ENCODE measurements around the gene TRIM36.
A peak's percentile ranks its signal among the peaks of the same experiment; 100 is the strongest.

The TRIM36 gene, protein sequence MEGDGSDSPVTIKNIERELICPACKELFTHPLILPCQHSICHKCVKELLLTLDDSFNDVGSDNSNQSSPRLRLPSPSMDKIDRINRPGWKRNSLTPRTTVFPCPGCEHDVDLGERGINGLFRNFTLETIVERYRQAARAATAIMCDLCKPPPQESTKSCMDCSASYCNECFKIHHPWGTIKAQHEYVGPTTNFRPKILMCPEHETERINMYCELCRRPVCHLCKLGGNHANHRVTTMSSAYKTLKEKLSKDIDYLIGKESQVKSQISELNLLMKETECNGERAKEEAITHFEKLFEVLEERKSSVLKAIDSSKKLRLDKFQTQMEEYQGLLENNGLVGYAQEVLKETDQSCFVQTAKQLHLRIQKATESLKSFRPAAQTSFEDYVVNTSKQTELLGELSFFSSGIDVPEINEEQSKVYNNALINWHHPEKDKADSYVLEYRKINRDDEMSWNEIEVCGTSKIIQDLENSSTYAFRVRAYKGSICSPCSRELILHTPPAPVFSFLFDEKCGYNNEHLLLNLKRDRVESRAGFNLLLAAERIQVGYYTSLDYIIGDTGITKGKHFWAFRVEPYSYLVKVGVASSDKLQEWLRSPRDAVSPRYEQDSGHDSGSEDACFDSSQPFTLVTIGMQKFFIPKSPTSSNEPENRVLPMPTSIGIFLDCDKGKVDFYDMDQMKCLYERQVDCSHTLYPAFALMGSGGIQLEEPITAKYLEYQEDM

DNA sequence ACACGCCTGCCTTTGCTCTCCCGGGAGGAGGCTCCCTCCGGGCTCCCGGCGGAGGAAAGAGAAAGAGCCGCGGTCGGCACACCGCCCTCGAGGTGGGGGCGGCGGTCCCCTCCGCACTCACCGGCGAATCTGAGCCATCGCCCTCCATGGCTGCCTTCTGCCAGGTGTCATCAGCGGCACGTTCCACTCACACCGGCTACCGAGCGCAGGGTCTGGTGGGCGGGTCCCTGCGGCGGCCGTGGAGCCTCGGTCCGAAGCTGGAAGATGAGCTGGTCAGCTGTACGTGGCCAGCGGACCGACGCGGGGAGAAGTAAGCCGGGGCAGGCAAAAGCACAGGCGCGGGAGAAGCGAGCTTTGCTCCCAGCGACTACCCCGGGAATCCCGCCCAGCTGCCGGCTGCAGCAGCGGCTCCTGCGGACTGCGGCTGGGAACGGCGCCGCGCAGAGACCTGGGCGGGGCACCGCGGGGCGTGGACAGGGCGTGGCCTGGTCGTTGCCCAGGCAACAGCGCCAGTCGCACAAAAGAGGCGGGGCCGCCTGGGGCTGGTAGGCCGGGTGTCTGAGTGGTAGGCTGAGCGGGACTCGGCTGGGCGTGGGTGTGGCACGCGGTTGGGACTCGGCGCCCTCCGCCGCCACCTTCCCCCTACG is at the start of gene TRIM36:
TSS of gene TRIM36 (minus strand) at position 422 of the 647 bp plus-strand sequence. CDS start at position 148, 274 bp downstream.
- peak; percentile 95 for DNase-seq

DNA sequence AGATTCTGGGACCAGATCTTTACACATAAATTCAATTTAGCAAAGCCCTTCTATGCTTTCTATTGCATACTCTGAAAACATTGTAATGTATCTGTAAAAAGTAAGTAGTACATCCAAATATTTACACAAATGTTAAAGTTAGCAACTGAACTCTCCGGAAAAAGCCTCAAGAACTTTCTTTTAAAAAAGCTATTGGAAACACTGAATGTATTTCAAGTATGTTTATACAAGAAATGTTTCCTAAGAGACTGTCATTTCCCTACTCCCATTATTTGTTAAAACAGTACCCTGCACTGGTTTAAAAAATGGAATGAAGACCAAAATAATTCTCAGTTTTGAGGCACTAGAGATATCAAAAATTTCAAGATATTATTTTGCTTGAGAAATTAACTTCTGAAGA is 44.8 kb upstream of the TRIM36 start:
- no peak for DNase-seq

DNA sequence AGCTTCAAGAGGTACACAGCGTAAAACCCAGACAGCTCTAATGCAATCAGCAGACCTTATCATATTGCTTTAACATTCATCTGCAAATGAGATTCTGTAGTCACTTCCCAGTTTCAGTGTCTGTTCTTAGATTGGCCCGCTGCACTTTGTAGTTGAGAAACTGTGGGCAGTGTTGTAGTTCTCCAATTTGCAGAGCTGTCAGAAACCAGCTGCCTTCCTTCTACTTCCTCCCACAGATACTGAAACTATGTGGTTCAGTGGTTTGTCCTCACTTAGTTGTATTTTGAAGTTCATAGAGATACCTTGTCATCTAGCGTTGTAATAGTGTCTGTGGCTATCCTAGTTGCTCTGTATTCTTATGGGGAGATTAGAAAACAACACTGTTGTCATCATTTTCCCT is 39.6 kb upstream of the TRIM36 start:
- DNase-seq, result no peak

DNA sequence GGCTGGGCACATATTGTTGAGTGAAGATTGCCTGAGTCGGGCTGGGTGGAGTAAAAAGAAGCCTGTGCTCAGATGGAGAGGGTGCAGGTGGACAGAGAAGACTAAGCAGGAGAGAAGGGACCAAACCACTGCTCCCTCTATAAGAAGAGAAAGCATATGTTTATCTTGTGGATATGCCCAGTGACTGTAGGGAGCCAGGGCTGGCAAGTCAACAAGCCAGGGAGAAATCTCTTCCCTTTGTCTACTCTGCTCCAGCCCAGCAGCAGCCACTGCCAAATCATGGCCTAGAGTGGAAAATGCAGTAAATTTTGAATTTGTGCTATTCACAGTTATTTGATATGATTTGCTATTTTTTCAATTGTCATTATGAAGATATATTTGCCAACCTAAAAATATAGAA is 33.2 kb upstream of the TRIM36 start:
- no peak for DNase-seq

DNA sequence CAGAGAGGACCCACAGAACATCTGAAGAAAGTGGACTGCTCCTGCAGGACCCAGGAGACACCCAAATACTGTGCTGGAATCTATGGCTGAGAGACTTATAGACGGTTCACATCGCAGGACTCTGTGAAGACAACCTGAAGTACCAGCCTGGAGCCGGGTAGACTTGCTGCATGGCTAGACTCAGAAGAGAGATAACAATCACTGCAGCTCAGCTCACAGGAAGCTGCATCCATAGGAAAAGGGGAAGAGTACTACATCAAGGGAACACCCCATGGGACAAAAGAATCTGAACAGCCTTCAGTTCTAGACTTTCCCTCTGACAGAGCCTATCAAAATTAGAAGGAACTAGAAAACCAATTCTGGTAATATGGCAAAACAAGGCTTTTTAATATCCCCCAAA is 26.5 kb upstream of the TRIM36 start:
- no peak for DNase-seq

DNA sequence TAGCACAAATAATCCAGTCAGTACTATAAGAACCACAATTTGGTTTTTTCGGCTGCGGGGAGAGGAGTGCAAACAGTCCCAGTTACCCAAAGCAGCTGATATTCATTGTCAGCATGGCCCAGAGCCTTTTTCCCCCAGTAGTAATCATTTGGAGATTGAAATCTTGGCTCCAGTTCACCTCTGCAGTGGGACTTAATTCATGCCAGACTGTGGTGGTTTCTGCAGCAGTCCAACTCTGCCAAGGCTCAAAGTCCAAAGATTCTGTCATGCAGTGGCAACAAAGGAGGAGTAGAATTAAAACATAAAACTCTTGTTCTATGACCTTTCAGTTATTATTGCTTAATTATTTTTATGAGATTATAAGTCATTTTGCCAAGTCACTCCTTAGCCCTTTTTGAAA is 25.0 kb upstream of the TRIM36 start:
- no peak for DNase-seq

DNA sequence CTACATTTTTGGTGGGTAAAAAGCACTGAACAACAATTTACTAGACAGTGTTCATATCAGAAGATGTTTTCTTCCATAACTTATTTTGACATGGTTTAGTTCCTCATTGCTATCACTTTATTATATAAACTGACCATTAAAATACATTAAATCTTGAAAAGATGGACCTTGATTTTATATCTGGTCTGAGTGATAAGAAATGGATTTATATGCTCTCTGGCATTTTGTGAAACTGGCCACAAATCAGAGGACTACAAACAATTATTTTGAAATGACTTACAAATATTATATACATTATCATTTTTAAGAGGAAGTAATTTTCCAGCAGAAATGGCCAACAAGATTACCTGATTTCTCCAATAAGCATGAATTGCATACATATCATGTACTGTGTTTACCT is 23.6 kb upstream of the TRIM36 start:
- no peak for DNase-seq

DNA sequence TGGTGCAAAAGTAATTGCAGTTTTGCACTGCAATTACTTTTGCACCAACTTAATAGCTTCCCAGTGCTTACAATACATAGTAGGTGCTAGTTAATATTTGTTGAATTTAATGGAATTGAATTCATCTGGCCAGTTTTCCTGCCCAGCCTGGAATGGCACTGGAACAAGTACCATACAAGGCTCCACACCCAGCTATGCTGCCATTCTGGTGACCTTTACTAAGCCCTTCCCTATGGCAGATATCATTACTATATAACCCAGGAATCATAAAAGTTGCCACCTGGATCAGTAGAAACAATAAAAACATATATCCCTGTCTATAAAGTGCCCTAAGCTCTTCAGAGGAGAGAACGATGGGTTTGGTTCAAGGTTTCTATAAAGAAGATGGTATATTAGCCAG is 22.4 kb upstream of the TRIM36 start:
- DNase-seq, result no peak

DNA sequence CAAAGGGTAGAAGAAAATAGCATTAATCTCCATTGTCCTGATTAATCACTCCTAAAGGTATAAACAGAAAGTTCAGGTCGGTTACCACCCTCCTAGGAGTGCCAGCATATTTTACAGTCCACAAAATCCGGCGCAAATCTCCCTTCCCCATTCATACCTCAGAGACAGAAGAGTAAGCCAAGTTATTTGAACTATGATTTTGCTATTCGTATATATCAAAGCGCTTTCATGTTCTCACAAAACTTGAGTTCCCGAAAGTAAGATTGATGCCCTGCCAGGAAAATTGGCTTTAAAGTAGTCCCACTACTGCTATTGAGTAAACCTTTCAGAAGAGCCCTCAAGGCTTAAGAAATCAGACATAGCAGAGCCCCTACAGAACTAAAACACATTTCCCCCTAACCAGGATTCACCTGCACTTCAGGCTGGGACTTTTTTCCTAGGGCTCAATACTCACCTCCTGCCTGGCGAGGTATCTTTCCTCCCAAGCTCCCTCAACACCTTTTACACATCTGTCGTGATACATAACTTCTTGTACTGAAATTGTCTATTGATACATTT is 21.8 kb upstream of the TRIM36 start:
- no peak for DNase-seq

DNA sequence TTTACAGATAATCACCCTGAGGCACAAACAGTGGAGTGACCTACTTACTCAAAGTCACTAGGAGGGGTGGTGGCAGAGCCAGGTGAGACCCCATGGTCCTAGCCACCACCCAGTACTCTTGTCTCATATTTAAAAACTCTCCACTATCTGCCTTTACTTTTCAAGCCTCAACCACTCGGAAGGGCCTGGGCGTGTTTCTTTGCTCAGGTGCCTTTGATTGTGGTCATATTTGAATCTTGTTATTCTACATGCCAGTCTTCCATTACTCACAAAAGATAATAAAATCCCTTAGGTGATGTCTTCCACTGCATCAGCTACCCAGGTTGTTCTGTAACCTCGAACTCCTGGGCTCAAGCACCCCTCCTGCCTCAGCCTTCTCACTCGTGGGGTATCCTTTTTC is 20.7 kb upstream of the TRIM36 start:
- DNase-seq, result no peak

DNA sequence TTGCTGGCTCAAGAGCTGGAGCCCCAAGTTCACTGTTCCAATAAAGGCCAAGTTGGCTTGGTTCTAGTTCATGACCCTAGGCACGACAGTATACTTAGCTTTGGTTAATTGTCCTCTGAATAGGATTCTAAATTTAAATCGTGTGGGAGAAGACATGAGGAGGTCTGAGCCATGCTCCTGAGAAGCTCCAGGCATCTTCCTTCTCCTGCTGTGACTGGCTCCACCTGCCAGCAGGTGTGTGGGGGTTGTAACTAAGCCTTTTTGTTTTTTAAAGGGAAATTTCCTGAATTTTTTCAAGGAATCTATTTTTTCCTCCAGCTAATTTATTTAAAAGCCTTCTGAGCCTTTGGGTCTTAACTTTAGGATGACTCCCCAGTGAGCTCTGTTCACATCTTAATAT is 20.2 kb upstream of the TRIM36 start:
- no peak for DNase-seq

DNA sequence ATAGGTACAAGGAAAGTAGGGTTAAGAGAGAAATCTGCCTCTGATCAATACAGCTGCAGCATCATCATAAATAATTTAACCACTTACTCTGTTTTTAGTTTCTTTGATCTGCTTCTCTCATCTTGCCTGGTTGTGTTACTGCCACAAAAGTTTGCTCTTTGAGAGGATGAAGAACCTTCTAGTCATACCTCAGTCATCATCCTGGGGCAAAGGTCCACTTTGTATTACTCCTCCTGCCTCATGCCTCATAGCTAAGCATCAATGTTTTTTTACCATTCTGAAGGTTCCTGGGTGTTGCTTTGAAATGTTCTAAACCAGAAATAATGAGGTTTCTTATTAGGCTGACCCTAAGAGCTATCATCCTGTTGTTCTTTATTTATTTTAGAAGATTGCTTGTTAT is 17.1 kb upstream of the TRIM36 start:
- no peak for DNase-seq

DNA sequence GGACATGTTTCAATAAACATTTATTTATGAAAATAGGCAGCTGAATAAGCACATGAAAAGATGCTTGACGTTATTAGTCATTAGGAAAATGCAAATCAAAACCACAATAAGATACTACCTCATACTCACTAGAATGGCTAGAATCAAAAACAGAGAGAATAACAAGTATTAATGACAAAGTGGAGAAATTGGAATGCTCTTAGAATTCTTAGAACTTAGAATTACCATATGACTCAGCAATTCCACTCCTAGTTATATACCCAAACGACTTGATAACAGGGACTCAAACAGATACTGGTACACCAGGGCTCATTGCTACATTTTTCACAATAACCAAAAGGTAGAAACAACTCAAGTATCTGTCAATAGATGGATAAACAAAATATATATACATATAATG is 15.1 kb upstream of the TRIM36 start:
- DNase-seq, result no peak

DNA sequence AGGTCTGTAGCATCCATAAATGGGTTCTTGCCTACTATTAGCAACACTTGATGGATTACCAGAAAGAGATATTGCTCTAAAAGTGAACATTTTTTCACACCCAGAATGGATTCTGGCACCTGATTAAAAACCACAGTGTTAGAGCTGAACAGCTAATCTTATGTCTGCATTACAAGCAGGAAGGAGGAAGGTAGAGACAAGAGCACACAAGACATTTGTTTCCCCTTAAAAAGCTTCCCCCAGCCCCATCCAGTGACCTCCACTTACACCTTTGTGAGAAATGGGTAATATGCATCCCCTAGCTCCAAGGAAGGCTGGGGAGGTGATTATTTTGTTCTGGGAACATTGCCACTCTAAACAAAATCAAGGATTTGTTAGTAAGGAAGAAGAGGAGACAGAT is 12.0 kb upstream of the TRIM36 start:
- DNase-seq, result no peak

DNA sequence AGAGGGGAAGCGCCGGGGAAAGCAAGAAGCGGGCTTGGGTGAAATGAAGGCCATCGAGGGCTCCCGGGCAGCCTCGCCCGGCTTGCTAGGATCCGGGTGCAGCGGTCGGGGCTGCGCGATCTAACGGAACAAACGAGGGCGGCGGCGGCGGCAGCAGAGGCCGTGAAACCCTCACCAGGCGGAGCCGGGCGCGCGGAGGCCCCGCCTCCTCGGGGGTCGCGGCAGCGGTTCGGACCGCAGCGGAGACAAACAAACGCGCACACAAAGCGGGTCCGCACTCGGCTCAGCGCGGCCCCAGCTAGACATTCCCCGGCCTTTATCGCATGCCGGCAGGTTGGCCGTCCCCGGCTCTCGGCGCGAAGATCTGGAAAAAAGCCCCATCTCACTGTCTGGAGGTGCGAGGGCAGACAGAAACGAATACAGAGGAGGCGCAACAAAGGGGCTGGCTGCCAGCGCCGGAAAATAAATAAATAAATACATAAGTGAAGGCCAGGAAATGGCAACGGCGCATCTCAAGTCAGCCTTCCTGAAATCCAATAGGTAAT is 10.5 kb upstream of the TRIM36 start:
- DNase-seq, result peak; percentile 44

DNA sequence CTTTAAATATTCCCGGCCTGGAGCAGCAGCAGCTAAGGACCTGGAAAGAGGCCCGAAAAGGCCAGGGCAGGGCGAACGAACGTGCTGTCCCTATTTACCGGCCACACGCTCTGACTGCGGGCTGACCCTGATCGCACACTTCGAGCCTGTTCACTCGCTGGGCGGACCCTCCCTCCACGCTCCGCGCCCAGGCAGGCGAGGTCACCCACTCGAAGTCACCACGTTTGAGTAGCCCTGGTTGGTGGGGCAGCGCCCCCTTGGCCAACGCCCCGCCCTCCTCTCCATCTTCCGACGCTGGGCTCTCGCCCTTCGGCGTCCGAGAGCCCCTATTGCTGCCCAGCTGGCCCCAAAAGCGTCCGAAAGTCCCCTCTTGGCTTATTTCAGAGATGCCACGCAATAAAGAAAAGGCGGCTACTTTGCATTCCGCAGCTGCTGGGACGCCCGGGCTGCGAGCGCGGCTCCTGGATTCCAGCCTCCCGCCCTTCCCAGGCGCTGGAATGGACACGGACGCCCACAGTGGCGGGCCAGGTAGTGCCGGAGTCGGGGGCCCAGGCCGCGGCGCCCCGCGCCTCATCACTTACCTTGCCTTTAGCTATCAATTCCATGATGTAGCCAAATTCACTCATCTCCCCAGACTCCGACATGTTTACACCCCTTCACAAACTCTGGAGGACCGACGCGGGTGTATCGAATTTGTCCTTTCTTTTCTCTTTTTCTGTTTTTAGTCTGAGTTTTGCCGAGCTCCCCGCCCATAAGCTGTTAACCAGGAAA is 9.9 kb upstream of the TRIM36 start:
- DNase-seq, result no peak

DNA sequence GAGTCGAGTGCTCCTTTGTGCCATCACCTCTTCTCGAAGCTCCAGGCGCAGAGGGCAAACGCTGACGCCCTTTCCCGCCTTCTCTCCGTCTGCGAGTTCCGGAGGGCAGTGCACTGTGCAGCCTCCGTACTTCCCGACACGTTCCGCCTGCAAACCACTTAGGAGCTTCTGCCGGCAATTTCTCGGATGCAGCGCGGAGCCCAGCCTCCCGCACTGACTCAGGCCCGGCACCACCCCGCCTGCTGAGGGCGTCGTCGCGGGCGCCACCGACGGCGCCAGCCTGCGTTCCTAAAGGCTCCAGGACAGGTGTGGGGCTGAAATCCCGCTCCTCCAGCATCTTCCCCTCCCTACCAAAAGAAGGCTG is 9.3 kb upstream of the TRIM36 start:
- DNase-seq, result no peak

DNA sequence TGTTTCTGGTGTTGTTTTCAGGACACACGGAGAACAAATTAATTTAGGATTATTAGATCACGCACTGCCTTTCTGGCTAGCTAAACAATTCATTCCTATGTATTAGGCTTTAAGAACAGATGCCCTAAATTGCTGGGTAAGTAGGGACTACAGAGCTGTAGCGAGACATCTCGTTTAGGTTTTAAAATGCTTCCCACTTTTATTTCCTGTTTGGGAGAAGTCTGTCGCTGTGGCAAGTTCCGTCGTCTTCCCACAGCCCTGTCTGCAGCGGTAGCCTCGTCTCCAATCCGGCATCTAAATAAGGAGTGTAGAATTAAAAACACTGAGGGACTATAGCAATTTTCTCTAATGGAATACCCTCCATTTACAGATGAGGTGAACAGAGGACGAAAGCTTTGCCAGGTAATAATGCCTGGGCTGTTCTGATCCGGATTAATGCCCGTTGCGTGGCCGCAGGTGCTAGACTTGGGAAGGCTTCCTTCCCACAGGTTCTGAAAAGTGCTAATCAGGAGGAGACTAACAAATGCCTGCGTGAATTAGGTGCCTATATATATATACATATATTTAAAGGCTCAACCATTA is 1.3 kb upstream of the TRIM36 start:
- no peak for DNase-seq

DNA sequence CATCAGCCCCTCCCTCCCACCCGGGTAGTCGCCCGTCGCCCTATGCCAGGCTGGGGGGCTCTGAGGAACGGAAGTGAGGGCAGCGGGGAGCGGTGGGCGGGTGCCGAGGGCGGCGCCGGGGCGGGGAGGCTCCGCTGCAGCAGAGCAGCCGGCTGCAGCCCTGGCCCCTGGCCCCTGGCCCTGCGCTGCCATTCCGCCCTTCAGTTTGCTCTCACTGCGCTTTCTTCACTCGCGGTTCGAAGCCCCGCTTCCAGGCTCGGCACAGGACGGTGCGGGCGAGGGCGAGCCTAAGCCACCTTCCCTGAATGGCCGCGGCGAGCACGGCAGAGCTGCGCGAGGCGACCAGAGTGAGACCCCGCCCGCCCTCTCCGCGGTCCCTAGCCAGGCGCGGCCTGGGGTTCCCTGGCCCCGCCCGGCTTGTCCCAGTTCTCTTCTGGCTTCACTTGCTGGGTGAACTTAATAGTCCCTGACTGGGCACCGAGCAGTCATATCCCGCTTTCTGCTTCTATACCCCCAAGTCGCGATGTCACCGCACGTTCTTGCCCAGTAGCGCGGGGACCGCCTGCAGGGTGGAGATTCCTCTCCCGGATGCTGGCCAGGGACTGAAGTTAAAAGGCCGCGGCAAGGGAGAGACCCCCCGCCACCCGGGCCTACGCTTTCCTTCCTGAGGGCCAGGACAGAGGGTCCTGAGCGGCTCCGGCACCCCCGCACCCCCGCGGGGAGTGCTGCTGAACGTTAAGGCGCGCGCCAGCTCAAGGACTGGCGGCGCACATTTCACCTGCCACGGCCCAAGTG is 623 bp upstream of the TRIM36 start:
- no peak for DNase-seq

DNA sequence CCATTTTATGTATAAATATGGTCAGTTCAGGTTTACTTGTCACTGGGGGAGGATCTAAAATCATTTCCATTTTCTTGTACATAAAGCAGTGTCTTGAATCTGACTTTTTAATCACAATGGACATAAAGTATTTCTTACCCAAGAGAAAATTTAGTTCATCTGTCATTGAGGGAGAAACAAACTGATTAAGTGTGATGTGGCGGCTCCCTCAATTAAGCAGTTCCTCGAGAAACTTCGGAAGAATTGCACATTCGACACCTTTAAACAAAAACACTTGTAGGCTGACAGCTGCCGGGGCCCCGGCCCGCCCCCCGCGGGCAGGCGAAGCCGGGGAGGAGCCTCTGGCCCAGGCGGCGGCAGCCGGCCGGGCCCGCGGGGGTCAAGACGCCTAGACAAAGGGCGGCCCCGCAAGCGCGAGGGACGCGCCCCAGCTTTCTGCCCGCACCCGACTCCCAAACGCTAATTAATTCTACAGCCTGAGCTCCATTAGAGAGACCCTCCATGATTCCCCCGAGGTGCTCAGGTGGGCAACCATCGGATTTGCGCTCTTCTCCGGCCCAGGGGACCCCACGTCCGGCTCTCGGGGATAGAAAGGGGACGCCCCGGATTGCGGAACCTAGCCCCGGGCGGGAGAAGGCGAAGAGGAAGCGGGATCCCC is 750 bp downstream of the TRIM36 start:
- DNase-seq, result peak; percentile 17

All from NCI-H1436 (cell line).